NCI-H2107 treated with DMSO at 0.1 percent for 48 hours (cell line): ENCODE data around the gene LINS1.

Experiments
- DNase-seq: peaks from one replicate; lab custom pipeline; 2025; ENCODE audit not compliant: unreplicated experiment; lab: John Stamatoyannopoulos, UW

LINS1 gene

GRCh38 chr15:100602064-100602822 is at the start of gene LINS1, which contains the start of gene ASB7:
Gene LINS1, minus strand, starts transcription at chr15:100602184. Its CDS starts 21,342 bp downstream, at chr15:100580842.
Gene ASB7, plus strand, starts transcription at chr15:100602589. Its CDS starts 9,628 bp downstream, at chr15:100612217.
- peak; percentile 91 for DNase-seq

- DNase-seq: no peak
Measured at GRCh38 chr15:100651253-100651652, 49.3 kb upstream of the LINS1 start.

- no peak for DNase-seq
Measured at GRCh38 chr15:100650685-100651084, 48.7 kb upstream of the LINS1 start.

GRCh38 chr15:100648951-100649350 is 47.0 kb upstream of the LINS1 start:
- DNase-seq: no peak

- DNase-seq: no peak
Measured at GRCh38 chr15:100645671-100646070, 43.7 kb upstream of the LINS1 start.

GRCh38 chr15:100642950-100643338 is 41.0 kb upstream of the LINS1 start:
- DNase-seq: no peak

GRCh38 chr15:100642213-100642949 is 40.4 kb upstream of the LINS1 start:
- DNase-seq: no peak

- DNase-seq: no peak
Measured at GRCh38 chr15:100638177-100638730, 36.3 kb upstream of the LINS1 start.

GRCh38 chr15:100635406-100636071 is 33.6 kb upstream of the LINS1 start:
- DNase-seq: no peak

- DNase-seq: no peak
Measured at GRCh38 chr15:100633763-100634075, 31.7 kb upstream of the LINS1 start.

GRCh38 chr15:100631831-100632230 is 29.8 kb upstream of the LINS1 start:
- no peak for DNase-seq

- DNase-seq: no peak
Measured at GRCh38 chr15:100628746-100629145, 26.8 kb upstream of the LINS1 start.

- peak; percentile 36 for DNase-seq
Measured at GRCh38 chr15:100627789-100628395, 25.9 kb upstream of the LINS1 start.

GRCh38 chr15:100623301-100623700 is 21.3 kb upstream of the LINS1 start:
- DNase-seq: no peak

- DNase-seq: no peak
Measured at GRCh38 chr15:100616700-100617099, 14.7 kb upstream of the LINS1 start.

GRCh38 chr15:100615801-100616200 is 13.8 kb upstream of the LINS1 start:
- DNase-seq: no peak

GRCh38 chr15:100614918-100615317 is 12.9 kb upstream of the LINS1 start:
- DNase-seq: no peak

GRCh38 chr15:100614336-100614735 is 12.4 kb upstream of the LINS1 start:
- no peak for DNase-seq

GRCh38 chr15:100613208-100613607 is 11.2 kb upstream of the LINS1 start:
- no peak for DNase-seq

GRCh38 chr15:100612539-100612938 is 10.6 kb upstream of the LINS1 start:
- DNase-seq: no peak

GRCh38 chr15:100602823-100603393 is 924 bp upstream of the LINS1 start:
- DNase-seq: no peak
